Keratinocyte (primary cell): ENCODE measurements around the gene TMEM253. TPM values are rescaled to one million over a fixed set of nuclear protein-coding genes. Genes with fewer than 3 reads are reported as not detected.

Source experiments
- DNase-seq: peaks from one replicate; pipeline ENCODE4 v3.0.0-alpha.2; 2011; ENCODE audit warnings: low read depth, missing footprints, low spot score
- FAIRE-seq: peaks from 2 replicates; lab custom pipeline; 2011; peaks lifted over from hg19 to GRCh38; lab: Jason Lieb, UNC
- H2AFZ ChIP-seq: 2 replicates; pipeline ENCODE4 v1.6.0; 2012; ENCODE audit warnings: low read length, control low read depth, inconsistent platforms; ENCODE audit not compliant: control insufficient read depth
- H3K27ac ChIP-seq: 2 replicates; pipeline ENCODE4 v1.5.1; 2011; ENCODE audit warnings: low read length; ENCODE audit not compliant: control insufficient read depth, insufficient read depth
- H3K27me3 ChIP-seq: 3 replicates; pipeline ENCODE4 v1.6.0; 2011; ENCODE audit warnings: low read length; ENCODE audit not compliant: control insufficient read depth, insufficient read depth; ENCODE audit errors: extremely low read depth
- H3K36me3 ChIP-seq, 2 experiments: 2 replicates in 1 of 2; 3 replicates in 1 of 2; pipeline ENCODE4 v1.5.1; 2011; ENCODE audit warnings: low read length in 2 of 2, mild to moderate bottlenecking in 1 of 2; ENCODE audit not compliant: control insufficient read depth in 2 of 2, insufficient read depth in 2 of 2; ENCODE audit errors: extremely low read depth in 1 of 2
- H3K4me1 ChIP-seq: 3 replicates; pipeline ENCODE4 v1.5.1; 2011; ENCODE audit warnings: low read length; ENCODE audit not compliant: control insufficient read depth, insufficient read depth; ENCODE audit errors: extremely low read depth
- H3K4me2 ChIP-seq: 3 replicates; pipeline ENCODE4 v1.6.0; 2011; ENCODE audit warnings: low read depth, low read length; ENCODE audit not compliant: control insufficient read depth, insufficient read depth; ENCODE audit errors: extremely low read depth
- H3K4me3 ChIP-seq, 3 experiments: fragments of 200-600 bp in 1 of 3; sonication (generic) in 1 of 3; 2 replicates in 2 of 3; 3 replicates in 1 of 3; pipeline ENCODE4 v1.5.1; 2011 to 2016; ENCODE audit warnings: low read length in 3 of 3, mild to moderate bottlenecking in 3 of 3, control low read depth in 2 of 3, inconsistent platforms in 1 of 3, low read depth in 1 of 3, mixed read lengths in 1 of 3, mixed run types in 1 of 3, moderate library complexity in 1 of 3; ENCODE audit not compliant: control insufficient read depth in 2 of 3, insufficient read depth in 2 of 3; ENCODE audit errors: extremely low read depth in 1 of 3
- H3K79me2 ChIP-seq: 2 replicates; pipeline ENCODE4 v1.6.0; 2012; ENCODE audit warnings: low read length; ENCODE audit not compliant: control insufficient read depth, insufficient read depth
- H3K9ac ChIP-seq: 3 replicates; pipeline ENCODE4 v1.6.0; 2011; ENCODE audit warnings: low read length; ENCODE audit not compliant: control insufficient read depth, insufficient read depth; ENCODE audit errors: extremely low read depth
- H3K9me1 ChIP-seq: 3 replicates; pipeline ENCODE4 v1.6.0; 2011; ENCODE audit warnings: low read length; ENCODE audit not compliant: control insufficient read depth, insufficient read depth; ENCODE audit errors: extremely low read depth
- H3K9me3 ChIP-seq: 2 replicates; pipeline ENCODE4 v1.5.1; 2012; ENCODE audit warnings: low read depth, low read length; ENCODE audit not compliant: control insufficient read depth
- H4K20me1 ChIP-seq: 3 replicates; pipeline ENCODE4 v1.6.0; 2011; ENCODE audit warnings: low read length; ENCODE audit not compliant: control insufficient read depth, insufficient read depth; ENCODE audit errors: extremely low read depth
- EZH2 ChIP-seq: IDR thresholded peaks from one replicate; pipeline ENCODE4 v1.6.1; 2012; ENCODE audit warnings: inconsistent platforms, mild to moderate bottlenecking, low read length, moderate library complexity
- dilution Hi-C: fragments of 300-500 bp; cut with MboI; formaldehyde crosslinking; loops from one replicate; pipeline ENCODE4 v1.7.0; 2020; ENCODE audit warnings: low sequenced_read_pairs; ENCODE audit not compliant: extremely low pct_ligation_motif_present
- polyA plus RNA-seq, 5 experiments: library from polyadenylated mRNA; depleted of rRNA in 3 of 5; stranded (reverse) in 3 of 5; stranded (forward) in 1 of 5; unstranded in 1 of 5; fragments of >200 nt; gene quantifications; 1 replicate in 1 of 5; 2 replicates in 3 of 5; 3 replicates in 1 of 5; pipeline versions ENCODE4 v1.2.1 to v1.2.3, GENCODE V29; 2011 to 2012; ENCODE audit warnings: missing spikeins in 2 of 5, low read depth in 1 of 5, low replicate concordance in 1 of 5
- TF ChIP-seq, protein P1 (sequence below), 3 experiments: IDR thresholded peaks in 1 of 3; conservative IDR thresholded peaks in 1 of 3; optimal IDR thresholded peaks in 1 of 3; 2 replicates in 2 of 3; 3 replicates in 1 of 3; pipeline versions ENCODE3 to v1.5.1; 2011; ENCODE audit warnings: low read length in 3 of 3, mild to moderate bottlenecking in 3 of 3, moderate library complexity in 2 of 3, control low read depth in 1 of 3, inconsistent platforms in 1 of 3; ENCODE audit not compliant: insufficient read depth in 2 of 3; ENCODE audit errors: extremely low read depth in 1 of 3

Gene TMEM253
- polyA plus RNA-seq, 1 donor (not counting 4 experiments of a cell fraction or from before 2014, with no cell fraction given) = 1.1 TPM

DNA sequence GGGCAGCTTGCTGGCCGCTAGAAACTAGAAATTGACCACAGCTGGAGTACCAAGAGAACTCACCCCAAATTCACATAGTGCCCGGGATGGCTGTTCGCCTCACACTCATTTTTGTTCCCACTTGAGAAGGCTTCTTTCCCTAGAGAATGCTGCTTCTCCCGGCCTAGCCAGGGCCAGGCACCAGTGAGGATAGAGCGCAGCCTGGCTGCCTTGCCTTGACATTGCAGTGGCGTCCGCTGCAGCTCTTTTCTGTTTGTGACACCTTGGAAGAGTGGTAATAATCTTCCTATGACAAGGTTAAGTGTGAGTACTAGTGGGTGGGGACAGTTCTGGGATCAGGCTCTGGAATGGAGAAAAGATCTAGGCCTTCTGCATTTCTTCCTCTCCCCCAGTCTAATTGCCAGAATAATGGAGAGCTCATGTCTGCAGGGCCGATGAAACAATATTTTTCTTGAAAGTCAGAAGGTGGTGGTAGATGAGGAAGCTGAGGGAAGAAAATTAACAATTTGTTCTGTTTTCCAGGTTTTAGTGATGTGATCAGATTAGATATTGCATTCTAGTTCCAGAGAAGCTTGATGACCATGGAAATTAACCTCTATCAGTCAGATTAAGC is 3.7 kb downstream of the TMEM253 start:
- Histone ChIP-seq H3K9me1 (no peaks in the 10 kb centered on the region), H3K36me3 (no peaks in the 10 kb centered on the region), H3K9ac (peak overlapping the region; percentile 95), H3K4me1 (peaks cover 70% of the 10 kb centered on the region), H2AFZ (peak overlapping the region; percentile 94), H3K9me3 (no peaks in the 10 kb centered on the region), H3K27me3 (no peaks in the 10 kb centered on the region), H3K27ac (peak overlapping the region; percentile 95), H4K20me1 (no peaks in the 10 kb centered on the region), H3K4me3 (peak overlapping the region; percentile 54 to 90 (median 83)), H3K79me2 (peaks cover 18% of the 10 kb centered on the region), H3K4me2 (peak overlapping the region; percentile 99)
- TF ChIP-seq, protein P1, sequence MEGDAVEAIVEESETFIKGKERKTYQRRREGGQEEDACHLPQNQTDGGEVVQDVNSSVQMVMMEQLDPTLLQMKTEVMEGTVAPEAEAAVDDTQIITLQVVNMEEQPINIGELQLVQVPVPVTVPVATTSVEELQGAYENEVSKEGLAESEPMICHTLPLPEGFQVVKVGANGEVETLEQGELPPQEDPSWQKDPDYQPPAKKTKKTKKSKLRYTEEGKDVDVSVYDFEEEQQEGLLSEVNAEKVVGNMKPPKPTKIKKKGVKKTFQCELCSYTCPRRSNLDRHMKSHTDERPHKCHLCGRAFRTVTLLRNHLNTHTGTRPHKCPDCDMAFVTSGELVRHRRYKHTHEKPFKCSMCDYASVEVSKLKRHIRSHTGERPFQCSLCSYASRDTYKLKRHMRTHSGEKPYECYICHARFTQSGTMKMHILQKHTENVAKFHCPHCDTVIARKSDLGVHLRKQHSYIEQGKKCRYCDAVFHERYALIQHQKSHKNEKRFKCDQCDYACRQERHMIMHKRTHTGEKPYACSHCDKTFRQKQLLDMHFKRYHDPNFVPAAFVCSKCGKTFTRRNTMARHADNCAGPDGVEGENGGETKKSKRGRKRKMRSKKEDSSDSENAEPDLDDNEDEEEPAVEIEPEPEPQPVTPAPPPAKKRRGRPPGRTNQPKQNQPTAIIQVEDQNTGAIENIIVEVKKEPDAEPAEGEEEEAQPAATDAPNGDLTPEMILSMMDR (optimal IDR thresholded peaks at IDR 0.05 in 1 of 3, IDR thresholded peaks at IDR 0.05 in 1 of 3, conservative IDR thresholded peaks at IDR 0.05 in 1 of 3; ENCODE audit: extremely low read depth in 1 of 3, insufficient read depth in 2 of 3, low read length in 3 of 3) = peak; percentile 98 to 100 (median 99)
- no peak for TF ChIP-seq EZH2
- dilution Hi-C loops = no loop called here
- FAIRE-seq (no peak), DNase-seq (no peak)

DNA sequence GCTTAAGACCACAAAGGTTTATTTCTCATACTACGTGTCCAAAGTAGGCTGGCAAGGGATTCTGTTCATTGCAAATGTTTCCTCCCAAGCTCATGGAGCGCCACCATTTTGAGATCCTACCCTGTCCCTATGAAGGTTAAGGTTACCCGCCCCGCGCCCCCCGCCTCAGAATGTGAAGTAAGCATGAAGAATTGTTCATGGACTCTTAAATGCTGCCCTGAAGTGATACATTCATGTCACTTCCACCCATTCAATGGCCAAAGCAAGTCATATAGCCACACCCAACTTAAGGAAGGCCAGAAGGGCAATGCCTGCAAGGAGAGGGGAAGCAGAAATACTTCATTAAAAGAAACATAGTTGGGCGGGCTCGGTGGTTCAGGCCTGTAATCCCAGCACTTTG is 4.2 kb downstream of the TMEM253 start:
- FAIRE-seq (no peak), DNase-seq (no peak)
- no peaks in the 10 kb centered on the region for H3K9me1 ChIP-seq
- no peak overlapping the region for H2AFZ ChIP-seq
- TF ChIP-seq EZH2 = no peak
- TF ChIP-seq, protein P1 (optimal IDR thresholded peaks at IDR 0.05 in 1 of 3, IDR thresholded peaks at IDR 0.05 in 1 of 3, conservative IDR thresholded peaks at IDR 0.05 in 1 of 3; ENCODE audit: extremely low read depth in 1 of 3, insufficient read depth in 2 of 3, low read length in 3 of 3) = no peak
- H3K27ac ChIP-seq = no peak overlapping the region
- H3K9me3 ChIP-seq = no peaks in the 10 kb centered on the region
- H4K20me1 ChIP-seq = no peaks in the 10 kb centered on the region
- dilution Hi-C loops = no loop called here
- H3K4me1 ChIP-seq = peaks cover 69% of the 10 kb centered on the region
- no peak overlapping the region for H3K4me3 ChIP-seq
- H3K36me3 ChIP-seq = no peaks in the 10 kb centered on the region
- no peak overlapping the region for H3K9ac ChIP-seq
- H3K79me2 ChIP-seq = peaks cover 14% of the 10 kb centered on the region
- H3K27me3 ChIP-seq = no peaks in the 10 kb centered on the region
- H3K4me2 ChIP-seq = peak overlapping the region; percentile 0
